AG08396 (cell line): ENCODE results near the gene RBP5.
A peak's percentile ranks its signal among the peaks of the same experiment; 100 is the strongest.

Experiments used
- DNase-seq: peaks from one replicate; pipeline ENCODE4 v3.0.0; 2012; ENCODE audit warnings: low spot score, mixed read lengths

RBP5 gene

DNA sequence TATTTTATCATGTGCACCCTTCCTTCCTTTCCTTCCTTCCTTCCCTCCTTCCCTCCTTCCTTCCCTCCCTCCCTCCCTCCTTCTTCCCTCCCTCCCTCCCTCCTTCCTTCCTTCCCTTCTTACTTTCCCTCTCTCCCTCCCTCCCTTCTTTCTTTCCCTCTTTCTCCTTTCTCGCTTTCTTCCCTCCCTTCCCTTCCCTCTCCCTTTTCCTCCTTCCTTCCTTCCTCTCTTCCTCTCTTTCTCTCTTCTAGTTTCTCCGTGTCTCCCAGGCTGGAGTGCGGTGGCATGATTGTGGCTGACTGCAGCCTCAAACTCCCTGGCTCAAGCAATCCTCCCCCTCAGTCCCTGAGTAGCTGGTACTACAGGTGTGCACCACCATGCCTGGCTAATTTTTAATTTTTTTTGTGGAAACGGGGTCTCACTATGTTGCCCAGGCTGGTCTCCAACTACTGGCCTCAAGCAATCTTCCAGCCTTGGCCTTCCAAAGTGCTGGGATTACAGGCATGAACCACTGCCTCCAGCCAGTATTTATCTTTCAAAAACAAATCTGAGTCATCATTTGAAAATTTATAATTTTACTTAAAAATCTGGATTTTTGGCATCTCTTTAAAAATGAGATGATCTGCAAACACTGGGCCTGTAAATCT, 27.5 kb downstream of the RBP5 start:
- DNase-seq: no peak

DNA sequence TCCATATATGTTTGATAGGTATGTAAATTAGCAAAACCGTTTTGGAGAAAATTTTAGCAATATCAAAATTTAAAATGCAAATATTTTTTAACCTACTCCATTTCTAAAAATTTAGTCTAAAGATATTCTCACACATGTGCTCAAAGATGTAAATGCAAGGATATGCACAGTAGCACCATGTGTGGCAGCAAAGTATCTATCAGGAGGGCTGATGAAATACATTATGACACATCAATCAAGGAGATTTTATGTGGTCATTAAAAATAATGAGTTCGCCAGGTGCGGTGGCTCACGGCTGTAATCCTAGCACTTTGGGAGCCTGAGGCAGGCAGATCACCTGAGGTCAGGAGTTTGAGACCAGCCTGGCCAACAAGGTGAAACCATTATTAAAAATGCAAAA, 28.4 kb downstream of the RBP5 start:
- DNase-seq: no peak

DNA sequence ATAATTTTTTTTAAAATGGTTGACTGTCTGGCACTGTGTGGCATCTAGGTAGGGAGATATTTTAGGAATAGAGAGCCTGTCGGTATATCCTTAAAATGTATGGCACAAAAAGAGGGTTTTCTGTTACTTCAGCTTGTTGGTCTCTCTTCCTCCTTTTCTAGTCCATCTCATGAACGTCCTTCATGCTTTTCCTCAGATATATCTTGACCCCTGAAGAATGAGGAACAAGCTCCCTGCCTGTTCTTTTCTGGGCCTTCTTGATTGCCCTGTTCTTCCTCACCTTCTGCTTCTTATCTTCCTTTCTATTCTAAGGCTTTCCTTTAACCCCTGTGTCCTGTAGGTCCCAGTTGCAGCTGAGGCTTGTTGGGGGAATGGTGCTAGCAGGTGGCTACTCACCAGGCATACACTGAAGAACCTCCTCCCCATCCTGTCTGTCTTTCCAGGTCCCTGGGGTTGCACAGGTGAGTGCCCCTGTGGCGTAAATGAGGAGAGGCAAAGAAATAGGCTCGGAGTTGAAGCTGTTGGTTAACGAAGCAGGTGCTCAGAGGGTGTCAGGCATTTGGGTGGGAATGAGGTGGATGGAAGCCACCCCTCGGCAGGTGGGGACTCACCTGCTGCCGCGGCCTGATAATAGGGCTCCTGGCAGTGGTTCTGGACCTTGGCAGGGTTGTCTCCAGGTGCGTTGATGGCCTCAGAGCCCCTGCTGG, 29.2 kb downstream of the RBP5 start:
- no peak for DNase-seq

DNA sequence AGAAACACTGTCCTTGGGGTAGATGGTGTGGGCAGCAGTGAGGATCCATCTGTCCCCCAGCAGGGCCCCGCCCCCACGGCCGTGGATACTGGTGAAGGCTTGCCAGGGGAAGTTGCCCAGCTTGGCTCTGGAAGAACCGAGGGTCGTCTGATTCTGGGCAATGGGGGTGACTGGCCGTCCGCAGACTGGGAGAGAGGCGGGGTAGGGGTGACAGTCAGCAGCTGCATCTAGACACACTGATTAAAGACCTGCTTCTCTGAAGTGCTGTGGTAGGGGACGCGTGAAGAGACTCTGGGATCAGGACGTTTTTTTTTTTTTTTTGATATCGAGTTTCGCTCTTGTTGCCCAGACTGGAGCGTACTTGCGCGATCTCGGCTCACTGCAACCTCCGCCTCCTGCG, 31.7 kb downstream of the RBP5 start:
- DNase-seq: no peak

DNA sequence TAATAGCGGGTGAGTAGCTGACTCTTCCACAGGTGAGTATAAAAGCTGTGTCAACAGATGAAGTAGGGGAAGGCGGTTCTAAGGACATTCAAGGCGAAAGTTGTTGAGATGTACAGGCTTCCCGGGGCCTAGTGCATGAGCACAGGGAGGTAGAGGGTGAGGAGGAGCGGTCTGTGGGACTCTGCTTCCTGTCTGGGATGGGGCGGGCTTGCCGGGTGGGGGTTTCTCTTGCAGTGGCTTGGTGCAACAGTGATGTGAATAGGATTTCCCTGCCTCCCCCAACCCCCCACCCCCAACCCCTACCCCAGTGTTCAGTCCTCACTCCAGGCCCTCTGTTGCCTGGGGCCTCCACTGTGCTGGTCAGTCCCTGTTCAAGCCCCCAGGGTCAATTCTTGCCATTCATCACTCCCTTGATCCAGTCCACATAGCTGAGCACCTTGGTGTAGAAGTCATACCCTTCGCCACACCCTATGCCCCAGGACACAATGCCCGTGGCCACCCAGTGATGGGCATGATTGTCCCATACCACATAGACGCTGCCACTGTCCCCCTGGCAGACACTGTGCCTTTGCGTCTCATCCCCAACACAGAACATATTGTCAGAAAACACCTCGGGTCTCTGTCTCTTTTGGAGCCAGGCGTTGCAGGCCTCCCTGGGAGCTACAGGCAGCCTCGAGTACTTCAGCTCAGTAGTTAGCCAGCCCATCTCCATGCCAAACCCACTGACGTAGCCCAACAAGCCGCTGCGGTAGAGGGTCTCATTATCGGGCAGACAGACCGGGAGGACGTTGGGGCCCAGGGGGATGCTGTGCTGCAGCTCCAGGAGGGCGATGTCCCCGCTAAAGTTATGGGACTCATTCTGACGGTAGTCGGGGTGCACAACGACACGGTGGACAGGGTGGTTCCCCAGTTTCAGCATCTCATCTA, 32.4 kb downstream of the RBP5 start:
- DNase-seq: no peak

DNA sequence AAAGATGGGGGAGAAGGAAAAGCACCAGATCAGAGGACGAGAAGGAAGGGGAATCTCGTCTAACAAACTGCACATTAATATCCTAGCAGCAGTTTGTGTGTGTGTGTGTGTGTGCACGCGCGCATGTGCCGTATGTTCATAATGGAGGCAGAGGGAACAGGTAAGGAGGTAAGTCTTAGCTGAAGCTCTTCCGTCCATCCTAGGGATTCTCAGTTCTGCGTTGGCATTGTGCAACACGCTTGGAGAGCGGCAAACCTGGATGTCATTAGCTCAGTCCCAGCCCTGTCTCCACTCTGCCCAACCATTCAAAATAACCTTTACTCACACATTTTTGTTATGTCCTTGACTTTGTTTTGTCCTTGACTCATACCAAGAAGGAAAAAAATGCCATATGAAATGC, 34.8 kb downstream of the RBP5 start:
- no peak for DNase-seq

DNA sequence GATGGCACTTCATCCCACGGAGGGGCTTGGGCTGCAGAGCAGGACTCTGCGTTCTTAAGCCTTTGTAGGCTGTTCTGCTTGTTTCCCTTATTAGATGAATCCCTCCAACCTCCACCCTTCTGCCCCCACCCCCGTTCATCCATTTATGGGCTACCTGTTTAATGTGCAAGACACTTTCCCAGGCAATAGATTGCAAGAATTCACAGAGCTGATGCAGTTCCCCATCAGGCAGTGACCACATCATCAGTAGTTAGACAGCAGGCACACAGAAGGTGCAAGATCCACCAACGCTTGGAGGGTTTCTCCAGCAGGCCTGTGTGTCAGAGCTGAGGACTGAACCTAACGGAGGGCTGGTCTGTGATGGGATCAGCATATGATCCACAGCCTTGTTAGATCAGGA, 35.2 kb downstream of the RBP5 start:
- no peak for DNase-seq

DNA sequence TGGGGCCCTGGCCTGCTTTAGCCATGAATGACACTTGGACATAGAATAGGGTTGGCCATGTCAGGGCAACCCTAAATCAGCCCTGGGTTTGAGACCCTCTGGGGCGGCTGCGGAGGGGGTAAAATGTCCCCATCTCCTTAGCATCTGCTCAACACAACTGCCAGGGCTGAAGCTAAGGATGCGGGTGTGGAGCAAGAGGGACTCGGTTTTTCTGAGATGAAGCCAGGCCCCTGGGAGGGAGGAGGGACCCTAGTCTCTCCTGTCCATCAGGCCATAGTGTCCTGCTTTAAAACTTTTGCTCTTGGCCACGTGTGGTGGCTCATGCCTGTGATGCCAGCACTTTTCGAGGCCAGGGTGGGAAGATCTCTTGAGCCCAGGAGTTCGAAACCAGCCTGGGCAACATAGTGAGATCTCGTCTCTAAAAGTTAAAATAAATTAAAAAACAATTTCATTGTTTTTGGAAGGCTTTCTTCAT, 35.7 kb downstream of the RBP5 start:
- DNase-seq: no peak

DNA sequence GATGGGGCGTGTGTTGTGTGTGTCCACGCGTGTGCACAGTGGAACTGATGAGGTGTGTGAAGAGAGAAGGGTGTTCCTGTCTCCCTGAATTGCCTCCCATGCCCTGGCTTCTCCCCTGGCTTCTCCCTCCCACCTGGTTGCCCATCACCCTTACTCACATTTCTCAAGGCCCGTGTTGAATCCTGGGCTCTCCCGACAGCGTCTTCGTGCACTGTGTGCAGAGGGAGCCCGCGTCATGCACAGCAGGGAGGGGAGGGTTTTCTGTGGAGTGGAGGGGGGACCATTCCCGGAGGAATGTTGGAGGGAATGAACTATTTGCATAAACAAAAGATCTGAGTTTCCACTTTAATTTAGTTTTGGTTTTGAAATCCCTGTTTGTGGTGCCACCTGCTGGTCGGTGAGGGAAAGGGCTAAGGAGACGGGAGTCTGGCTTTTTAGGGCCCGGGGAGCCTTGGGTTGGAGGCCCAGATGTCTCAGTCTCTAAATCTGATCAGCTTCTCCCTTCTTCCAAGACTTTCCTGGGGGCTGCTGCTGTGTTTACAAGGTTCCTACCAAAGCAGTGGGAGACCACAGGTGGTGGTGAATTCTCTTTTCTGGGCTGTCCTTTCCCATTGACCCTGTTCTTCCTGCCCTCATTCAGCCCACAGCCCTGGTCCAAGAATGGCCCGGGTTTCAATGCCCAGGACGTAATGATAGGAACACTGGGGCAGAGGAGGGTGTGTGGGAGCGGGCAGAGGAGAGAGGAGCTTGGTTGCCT, 36.3 kb downstream of the RBP5 start, which contains the start of gene C1R:
TSS of gene C1R (minus strand) at position 217 of the 757 bp plus-strand sequence. CDS start at position 160, 57 bp downstream.
- DNase-seq: peak; percentile 86

DNA sequence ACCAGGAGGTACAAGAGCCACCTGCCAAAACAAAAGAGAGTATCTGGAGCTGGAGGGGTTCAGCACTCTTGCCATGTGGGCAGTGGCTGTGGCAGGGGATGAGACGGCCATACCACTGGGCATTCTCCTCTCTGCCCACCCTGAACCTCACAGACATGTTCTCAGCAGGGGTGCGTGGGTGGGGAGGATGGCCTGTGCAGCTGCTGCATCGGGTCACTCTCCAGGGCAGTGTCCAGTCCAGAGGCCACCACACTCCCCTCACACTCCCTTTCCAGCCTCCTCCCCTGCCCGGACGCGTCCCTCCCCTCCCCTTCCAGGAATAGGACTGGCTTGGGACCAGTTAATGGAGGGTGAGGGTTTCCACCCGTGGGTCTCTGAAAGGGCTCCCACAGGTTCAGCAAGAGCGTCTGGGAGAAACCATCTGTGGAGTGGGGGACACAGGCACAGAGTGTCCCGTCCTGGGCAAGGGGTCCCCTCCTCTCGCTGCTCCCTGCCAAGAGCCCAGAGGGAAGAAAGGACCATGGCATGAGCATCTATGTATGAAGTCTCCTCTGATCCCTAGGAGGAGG, 36.9 kb downstream of the RBP5 start:
- DNase-seq: no peak

DNA sequence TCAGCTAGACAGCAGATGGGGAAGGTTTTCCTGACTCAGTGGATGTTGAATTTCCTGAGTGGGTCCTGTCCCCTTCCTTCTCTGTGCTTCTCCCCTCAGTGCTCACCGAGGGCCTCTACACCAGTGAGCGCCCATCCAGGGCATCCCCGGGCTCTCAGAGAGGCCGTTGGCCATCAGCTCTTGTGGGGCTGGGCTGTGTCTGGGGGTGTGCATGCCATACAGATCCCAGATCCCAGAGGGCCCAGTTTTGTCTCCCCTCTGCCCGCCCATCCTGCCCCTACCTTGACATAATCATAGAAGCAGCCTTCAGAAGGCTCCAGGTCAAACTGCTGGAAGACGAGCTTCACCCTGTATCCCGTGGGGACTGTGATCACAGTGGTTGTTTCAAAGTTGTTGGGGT, 37.5 kb downstream of the RBP5 start:
- no peak for DNase-seq

DNA sequence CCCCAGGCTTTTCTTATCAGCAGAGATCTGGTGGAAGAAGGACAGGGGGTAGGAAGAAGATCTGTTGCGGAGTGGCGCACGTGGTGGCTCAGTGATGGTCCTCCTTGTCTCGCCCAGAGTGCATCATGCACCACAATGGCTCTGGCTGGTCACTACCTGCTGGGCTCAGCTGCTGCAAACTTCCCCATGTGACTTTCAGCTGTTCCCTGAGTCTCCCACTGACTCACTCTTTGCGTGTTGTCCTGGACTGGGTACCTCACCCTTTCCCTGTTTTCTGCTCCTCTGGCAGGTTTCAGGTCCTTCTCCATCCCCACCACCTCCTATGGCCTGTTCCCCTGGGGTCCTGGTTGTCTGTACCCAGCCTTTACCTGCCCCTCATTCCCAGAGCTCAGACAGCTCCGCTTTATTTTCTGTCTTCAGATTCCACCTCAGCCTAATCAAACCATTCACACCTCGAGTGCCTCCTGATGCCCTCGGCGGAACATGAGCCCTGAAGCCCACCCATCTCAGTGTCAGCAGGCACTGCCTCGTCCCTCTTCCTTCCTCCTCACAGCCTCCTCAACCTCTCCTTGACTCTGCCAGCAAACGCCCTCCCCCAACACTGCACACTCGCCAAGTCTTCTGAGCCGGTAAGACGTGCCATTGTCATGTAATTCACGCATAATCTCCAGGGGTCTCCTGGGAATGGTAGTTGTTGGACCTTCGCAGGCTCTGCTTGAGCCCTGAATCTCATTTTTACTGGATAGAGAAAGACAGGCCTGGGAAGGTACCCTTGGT, 38.3 kb downstream of the RBP5 start:
- DNase-seq: no peak

DNA sequence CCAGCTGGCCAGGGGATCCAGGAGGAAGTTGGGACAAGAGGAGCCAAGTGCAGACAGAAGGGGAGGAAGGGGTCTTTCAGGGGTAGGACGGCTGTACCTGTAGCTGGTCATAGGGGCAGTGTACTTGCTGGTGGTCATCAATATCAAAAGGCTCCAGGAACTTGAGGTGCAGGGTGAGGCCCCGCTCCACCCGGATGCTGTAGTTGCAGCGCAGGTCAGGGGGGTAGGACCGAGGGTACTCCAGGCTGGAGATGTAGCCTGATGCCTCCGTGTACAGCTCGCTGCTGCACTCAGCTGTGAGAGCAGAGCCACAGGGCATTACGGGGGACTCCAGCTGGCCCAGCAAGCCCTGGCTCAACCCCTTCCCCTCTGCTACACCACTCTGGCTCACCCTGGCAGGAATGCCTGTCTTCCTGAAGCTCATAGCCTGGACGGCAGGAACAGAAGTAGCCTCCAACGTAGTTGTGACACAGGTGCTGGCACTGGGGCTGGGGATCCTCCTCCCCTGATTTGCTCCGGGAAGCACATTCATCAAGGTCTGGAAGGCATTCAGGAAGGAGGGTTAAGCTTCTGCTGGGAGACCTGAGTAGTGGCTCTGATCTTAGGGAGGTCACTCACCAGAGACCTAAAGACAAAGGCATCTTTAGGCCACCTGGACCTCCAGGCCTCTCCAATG, 39.4 kb downstream of the RBP5 start:
- DNase-seq: no peak

DNA sequence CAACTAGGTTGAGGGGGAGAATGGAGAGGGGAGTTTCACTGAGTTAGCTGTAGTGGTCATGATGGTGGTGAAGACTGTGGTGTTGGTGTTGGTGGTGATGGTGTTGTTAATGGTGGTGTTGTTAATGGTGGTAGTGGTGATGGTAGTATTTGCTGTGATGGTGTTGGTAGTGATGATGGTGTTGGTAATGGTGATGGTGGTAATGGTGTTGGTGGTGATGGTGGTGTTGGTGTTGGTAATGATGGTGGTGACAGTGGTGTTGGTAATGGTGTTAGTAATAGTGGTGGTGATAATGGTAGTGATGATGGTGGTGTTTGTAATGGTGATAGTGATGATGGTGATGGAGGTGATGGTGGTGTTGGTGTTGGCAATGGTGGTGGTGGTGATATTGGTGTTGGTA, 45.6 kb downstream of the RBP5 start:
- DNase-seq: no peak

DNA sequence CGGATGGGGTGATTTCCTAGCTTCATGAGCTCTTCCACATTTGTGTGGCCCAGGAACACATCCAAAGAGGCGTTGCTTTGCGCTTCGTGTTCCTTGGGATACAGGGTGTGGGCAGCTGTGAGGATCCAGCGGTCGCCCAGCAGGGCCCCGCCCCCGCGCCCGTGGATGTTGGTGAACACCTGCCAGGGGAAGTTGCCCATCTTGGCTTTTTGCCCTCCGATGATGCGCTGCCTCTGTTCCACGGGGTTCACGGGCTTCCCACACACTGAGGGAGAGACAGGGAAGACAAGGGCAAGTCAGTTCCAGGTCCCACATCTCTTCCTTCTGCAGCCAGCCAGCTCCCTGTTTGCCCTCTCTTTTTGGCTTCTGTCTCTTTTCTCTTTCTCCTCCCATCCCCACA, 47.7 kb downstream of the RBP5 start:
- DNase-seq: no peak

DNA sequence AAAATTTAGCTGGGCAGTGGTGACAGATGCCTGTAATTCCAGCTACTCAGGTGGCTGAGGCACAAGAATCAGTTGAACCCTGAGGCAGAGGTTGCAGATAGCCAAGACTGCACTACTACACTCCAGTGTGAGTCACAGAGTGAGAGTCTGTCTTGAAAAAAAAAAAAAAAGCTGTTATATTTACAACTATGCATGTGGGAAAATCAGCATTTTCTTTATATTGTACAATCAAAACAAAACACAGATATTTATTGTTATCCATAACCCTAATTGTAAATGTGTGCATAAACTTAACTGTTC, 48.9 kb downstream of the RBP5 start:
- no peak for DNase-seq

DNA sequence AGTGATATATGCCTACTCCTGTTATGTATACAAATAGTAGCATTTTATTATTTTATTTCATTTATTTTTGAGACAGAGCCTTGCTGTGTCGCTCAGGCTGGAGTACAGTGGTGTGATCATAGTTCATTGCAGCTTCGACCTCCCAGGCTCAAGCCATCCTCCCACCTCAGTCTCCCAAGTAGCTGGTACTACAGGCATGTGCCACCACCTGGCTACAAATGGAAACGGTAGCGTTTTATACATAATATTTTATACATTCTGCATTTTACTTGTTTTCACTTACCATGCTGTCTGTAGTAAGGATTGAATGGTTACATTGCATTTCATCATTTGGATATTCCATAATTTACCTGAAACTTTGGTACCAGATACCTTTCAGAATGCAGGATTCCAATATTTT, 50.5 kb downstream of the RBP5 start:
- no peak for DNase-seq

DNA sequence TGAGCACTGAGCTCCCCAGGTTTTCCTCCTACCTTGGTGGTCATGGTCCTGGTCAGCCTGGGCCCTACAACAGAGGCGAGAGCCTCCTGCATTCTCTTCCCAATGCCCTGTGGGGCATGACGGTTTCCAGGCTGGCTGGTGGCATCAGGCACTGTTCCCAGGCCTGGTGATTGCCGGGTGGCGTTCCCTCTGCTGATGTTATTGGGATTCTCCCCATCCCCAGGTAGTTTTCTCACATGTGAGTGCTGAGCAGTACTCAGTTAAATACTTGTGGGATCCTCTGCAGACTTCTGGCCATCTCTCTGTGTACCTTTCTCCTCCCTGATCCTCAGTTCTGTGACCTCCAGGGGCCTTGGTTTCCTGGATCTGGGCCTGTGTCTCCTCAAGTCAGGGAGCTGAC, 52.2 kb downstream of the RBP5 start:
- DNase-seq: no peak

DNA sequence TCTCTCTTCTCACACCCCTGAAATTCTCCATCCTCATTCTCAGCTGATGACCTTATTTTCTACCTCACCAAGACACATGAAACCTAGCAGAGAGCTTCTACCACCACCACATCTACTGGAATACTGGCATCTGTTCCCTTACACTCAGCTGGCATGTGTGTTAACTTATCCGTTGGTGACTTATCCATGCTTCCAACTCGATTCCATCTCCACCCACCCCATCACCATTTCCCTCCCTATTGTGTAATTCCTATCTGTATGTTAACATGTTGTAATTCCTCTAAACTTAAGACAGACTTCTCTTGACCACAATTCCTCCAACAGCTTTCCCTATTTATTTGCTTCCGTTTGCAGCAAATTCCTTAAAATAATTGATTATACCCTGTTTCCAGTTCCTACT, 52.8 kb downstream of the RBP5 start:
- peak; percentile 32 for DNase-seq

DNA sequence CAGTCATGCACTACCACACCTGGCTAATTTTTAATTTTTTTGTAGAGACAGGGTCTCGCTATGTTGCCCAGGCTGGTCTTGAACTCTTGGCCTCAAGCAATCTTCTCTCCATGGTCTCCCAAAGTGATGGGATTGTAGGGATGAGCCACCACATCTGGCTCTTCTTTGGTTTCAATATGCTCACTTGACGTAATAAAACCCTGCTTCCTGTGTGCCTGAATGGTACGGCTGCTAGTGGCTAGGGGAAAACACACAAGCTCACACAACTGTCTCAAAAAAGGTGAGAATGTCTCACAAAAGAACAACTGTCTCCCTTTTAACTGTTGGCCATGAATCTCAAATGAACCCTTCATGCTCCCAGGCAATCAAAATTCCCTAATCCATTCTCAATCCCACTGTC, 53.2 kb downstream of the RBP5 start:
- no peak for DNase-seq

DNA sequence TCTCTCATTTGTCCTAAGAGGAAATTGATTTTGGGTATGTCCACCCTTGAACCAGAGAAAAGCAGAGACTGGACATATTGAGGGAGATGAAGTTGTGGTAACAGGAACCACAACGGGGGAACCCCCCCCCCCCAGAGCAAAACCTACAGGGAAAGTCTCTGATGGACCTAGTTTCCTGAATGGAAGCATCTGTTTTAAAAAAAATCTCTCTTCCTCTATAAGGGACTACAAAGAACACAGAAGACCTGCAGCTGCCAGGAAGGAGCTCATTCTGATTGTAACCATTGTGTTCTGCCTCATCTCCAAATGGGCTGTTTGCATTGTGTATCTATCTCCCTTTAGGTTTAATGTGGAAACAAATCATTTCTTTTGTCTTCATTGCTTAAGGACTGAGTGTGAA, 54.7 kb downstream of the RBP5 start:
- no peak for DNase-seq
